Upper lobe of left lung (tissue), 4 donors: ENCODE data around the gene FEZ2.

Source experiments
- CTCF ChIP-seq, 6 experiments: fragments of 450-650 bp in 4 of 6; fragments of 200-600 bp in 2 of 6; sonication (generic) in 2 of 6; IDR thresholded peaks; one replicate each; pipeline ENCODE4 v1.5.1; 2016 to 2019; ENCODE audit warnings: antibody characterized with exemption in 6 of 6
- POLR2A ChIP-seq, 4 donors: fragments of 450-650 bp; IDR thresholded peaks; one replicate each; pipeline ENCODE4 v1.5.1; 2016 to 2017; ENCODE audit warnings: antibody characterized with exemption in 4 of 4, mild to moderate bottlenecking in 2 of 4
- POLR2AphosphoS5 ChIP-seq, 2 donors: sonication (generic); formaldehyde crosslinking; IDR thresholded peaks; one replicate each; pipeline ENCODE4 v1.5.1; 2017; ENCODE audit warnings: antibody characterized with exemption in 2 of 2

DNA sequence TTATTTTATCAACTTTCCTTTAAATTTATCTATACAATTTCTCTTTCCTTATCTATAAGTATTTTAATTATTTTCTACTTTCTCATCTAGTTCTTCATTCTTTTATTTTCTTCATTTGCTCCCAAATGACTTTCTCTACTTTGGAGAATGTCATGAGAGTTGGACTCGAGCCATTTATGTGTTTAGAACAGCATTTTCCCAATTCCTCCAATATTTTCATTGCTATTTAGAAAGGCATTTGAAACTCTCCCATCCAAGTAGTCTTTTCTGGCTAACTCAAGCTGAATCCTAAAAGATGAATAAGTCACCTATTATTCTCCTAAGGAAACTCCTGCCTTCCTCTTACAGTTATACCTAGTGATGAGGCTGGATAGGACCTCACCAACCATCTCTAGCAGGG, 15.8 kb upstream of the FEZ2 start:
- TF ChIP-seq CTCF (IDR thresholded peaks at IDR 0.05) = no peak
- TF ChIP-seq POLR2A (IDR thresholded peaks at IDR 0.05) = no peak
- no peak for TF ChIP-seq POLR2AphosphoS5 (IDR thresholded peaks at IDR 0.05)
